Stimulated activated CD4-positive, alpha-beta T cell treated with anti-CD3 and anti-CD28 coated beads, Interleukin-4, amount 100 ng/mL, for 48 hours (primary cell): ENCODE measurements around the gene SLC5A6.
A peak's percentile ranks its signal among the peaks of the same experiment; 100 is the strongest.

ENCODE experiments used
- DNase-seq, 2 donors: peaks; one replicate each; pipeline ENCODE4 v3.0.0-alpha.2; 2020; ENCODE audit warnings: low read depth in 2 of 2

Gene SLC5A6

GRCh38 chr2:27211943-27212625 is at the start of gene SLC5A6, which contains the start of gene ATRAID:
Gene SLC5A6 (minus strand): TSS chr2:27212268. CDS start chr2:27207650, 4,618 bp downstream.
Gene ATRAID (plus strand): TSS chr2:27212041. CDS start chr2:27212369, 328 bp downstream.
- DNase-seq = peak; percentile 80 to 85

- DNase-seq = no peak
These were observed 49.3 kb upstream of the SLC5A6 start for GRCh38 chr2:27261241-27261925.

GRCh38 chr2:27258051-27258450 is 46.0 kb upstream of the SLC5A6 start:
- DNase-seq = no peak

- DNase-seq = no peak
These were observed 44.9 kb upstream of the SLC5A6 start for GRCh38 chr2:27256855-27257454.

GRCh38 chr2:27255660-27256059 is 43.6 kb upstream of the SLC5A6 start:
- no peak for DNase-seq

- DNase-seq = no peak
These were observed 43.1 kb upstream of the SLC5A6 start for GRCh38 chr2:27255187-27255586.

- no peak for DNase-seq
These were observed 39.7 kb upstream of the SLC5A6 start for GRCh38 chr2:27251766-27252165.

GRCh38 chr2:27250652-27251379 is 38.7 kb upstream of the SLC5A6 start:
- no peak for DNase-seq

GRCh38 chr2:27249891-27250651 is 38.0 kb upstream of the SLC5A6 start:
- peak; percentile 50 to 55 for DNase-seq

GRCh38 chr2:27249159-27249890 is 37.3 kb upstream of the SLC5A6 start:
- DNase-seq = no peak

GRCh38 chr2:27247893-27248292 is 35.8 kb upstream of the SLC5A6 start:
- DNase-seq = no peak

GRCh38 chr2:27245626-27246025 is 33.6 kb upstream of the SLC5A6 start:
- DNase-seq = no peak

GRCh38 chr2:27245116-27245515 is 33.0 kb upstream of the SLC5A6 start:
- no peak for DNase-seq

- no peak for DNase-seq
These were observed 31.5 kb upstream of the SLC5A6 start for GRCh38 chr2:27243391-27244130.

GRCh38 chr2:27242614-27242951 is 30.5 kb upstream of the SLC5A6 start:
- no peak for DNase-seq

- DNase-seq = no peak
These were observed 29.9 kb upstream of the SLC5A6 start for GRCh38 chr2:27241761-27242613.

- DNase-seq = no peak
These were observed 28.3 kb upstream of the SLC5A6 start for GRCh38 chr2:27240406-27240805.

GRCh38 chr2:27238976-27239375 is 26.9 kb upstream of the SLC5A6 start:
- DNase-seq = no peak

- DNase-seq = no peak
These were observed 25.4 kb upstream of the SLC5A6 start for GRCh38 chr2:27237341-27237945.
